Mucosa of stomach (tissue), 1 donor: Measurements from ENCODE around the gene RGS3.

Experiments
- H3K27me3 ChIP-seq: one replicate; pipeline ENCODE4 v1.7.0; 2013; ENCODE audit warnings: mild to moderate bottlenecking, low read length; ENCODE audit not compliant: control insufficient read depth, insufficient read depth
- H3K36me3 ChIP-seq: one replicate; pipeline ENCODE4 v1.7.0; 2013; ENCODE audit warnings: low read length; ENCODE audit not compliant: control insufficient read depth, insufficient read depth
- H3K4me1 ChIP-seq: one replicate; pipeline ENCODE4 v1.7.0; 2013; ENCODE audit warnings: mild to moderate bottlenecking, low read length; ENCODE audit not compliant: control insufficient read depth, insufficient read depth
- H3K4me3 ChIP-seq: one replicate; pipeline ENCODE4 v1.7.0; 2013; ENCODE audit warnings: low read length
- H3K9ac ChIP-seq: one replicate; pipeline ENCODE4 v1.7.0; 2013; ENCODE audit warnings: mild to moderate bottlenecking, low read length, moderate library complexity
- H3K9me3 ChIP-seq: one replicate; pipeline ENCODE4 v1.7.0; 2013; ENCODE audit warnings: mild to moderate bottlenecking, low read length, moderate library complexity; ENCODE audit not compliant: control insufficient read depth
- donor health status: Pancreatic carcinoma.

Gene RGS3

DNA sequence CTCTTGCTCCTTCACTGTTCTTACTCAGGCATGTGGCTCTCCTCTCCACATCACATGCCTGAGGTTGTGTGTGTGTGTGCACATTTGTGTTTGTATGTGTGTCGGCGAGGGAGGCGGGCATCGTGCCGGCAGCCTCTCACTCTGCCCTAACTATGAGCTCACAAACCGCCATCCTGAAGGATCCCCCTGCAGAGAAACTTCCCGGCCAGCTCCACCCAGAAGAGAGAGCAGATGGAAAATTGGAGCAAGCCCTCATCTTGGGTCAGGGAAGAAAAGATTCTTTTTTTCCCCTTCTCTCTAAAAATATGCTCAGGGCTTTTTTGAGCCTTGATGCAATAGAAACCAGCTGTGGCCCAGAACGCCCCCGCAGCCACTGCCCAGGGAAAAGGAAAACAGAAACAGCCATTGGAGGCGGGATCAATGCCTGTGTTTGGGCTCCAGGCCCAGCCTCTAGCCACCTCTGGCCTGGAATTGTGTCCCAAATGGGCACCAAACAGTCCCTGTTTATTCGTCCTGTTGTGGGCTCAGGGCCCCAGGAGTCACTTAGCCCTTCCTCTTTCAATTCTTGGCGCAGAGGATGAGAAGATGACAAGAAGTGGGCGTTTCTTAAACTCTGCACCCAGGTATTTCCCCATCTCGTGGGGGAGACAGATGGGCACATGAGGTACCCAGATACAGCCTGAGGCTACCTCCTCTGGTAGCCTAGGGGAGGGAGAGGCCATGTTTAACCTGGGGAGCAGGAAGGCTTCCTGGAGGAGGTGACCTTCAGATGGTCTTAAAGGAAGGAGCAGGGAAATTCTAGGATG lies 151.5 kb downstream of the RGS3 start:
- no peak overlapping the region for H3K4me3 ChIP-seq
- peaks cover 27% of the 10 kb centered on the region for H3K4me1 ChIP-seq
- H3K36me3 ChIP-seq: no peaks in the 10 kb centered on the region
- H3K9ac ChIP-seq: peak overlapping the region; percentile 24
- H3K27me3 ChIP-seq: no peaks in the 10 kb centered on the region
- no peaks in the 10 kb centered on the region for H3K9me3 ChIP-seq

DNA sequence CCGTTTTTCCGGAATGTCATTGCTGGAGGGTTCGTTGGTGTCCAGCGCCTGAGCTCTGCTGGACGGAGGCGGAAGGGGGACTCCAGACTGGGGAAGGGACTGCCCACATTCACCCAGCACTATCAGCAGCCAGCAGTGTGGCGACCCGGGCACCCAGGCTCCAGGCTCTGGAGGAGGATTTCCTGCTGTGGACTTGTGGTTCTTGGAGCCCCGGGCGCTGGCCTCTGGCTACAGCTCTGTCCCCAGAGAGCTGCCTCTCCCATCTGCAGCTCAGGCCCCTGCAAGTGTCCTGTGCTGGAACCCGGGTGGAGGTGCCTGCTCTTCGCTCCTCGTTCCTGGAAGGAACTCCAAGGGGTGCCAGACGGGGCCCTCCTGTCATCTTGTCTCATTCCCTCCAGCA lies 152.6 kb downstream of the RGS3 start:
- Histone ChIP-seq H3K9ac (no peak overlapping the region), H3K4me3 (no peak overlapping the region), H3K9me3 (no peaks in the 10 kb centered on the region), H3K4me1 (peaks cover 36% of the 10 kb centered on the region), H3K36me3 (no peaks in the 10 kb centered on the region), H3K27me3 (no peaks in the 10 kb centered on the region)

DNA sequence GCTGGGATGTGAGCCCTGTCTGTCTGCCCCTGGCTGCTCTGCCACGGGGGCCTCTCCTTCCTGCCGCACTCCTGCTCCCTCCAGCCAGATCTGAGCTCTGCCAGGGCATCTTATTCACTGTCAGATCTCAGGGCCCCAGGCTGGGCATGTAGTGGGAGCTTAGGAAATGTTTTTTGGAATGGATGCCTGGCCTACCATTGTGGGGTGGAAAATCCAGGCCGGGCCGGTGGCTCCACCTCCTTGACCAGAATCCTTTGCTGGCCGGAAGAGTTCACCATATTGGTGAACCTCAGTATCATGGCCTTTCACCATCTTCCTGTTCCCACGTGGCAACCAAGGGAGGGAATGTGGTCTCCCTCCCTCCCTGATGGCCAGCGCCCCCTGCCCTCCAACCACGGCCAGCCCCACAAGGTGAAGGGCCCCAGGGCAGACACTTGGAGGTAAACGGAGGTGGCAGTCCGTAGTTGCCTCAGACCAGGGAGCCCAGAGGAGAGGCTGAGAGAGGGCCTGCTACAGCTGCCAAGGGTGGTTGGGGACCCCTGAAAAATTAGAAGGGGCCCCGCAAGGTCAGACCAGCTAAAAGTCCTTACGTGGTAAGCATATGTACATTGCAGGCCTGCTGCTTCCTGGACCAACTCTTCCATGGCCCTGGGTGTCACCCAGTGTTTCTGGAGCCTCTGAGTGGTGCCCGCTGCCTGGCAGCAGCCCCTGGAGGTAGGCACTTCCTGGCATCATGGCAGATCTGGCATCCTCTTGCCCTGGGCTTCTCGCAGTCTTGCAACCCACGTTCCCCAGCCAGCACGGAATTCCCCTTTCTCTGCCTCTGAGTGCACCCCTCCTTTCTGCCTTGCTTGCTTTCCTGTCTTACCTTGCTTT lies 153.3 kb downstream of the RGS3 start:
- Histone ChIP-seq H3K27me3 (no peaks in the 10 kb centered on the region), H3K36me3 (no peaks in the 10 kb centered on the region), H3K9me3 (no peaks in the 10 kb centered on the region), H3K4me3 (no peak overlapping the region), H3K4me1 (peaks cover 38% of the 10 kb centered on the region), H3K9ac (no peak overlapping the region)

- no peak overlapping the region for H3K9ac ChIP-seq
- peaks cover 42% of the 10 kb centered on the region for H3K4me1 ChIP-seq
Measured at GRCh38 chr9:113617550-113617949, 154.0 kb downstream of the RGS3 start.

GRCh38 chr9:113618836-113619490 lies 155.4 kb downstream of the RGS3 start:
- Histone ChIP-seq H3K36me3 (no peaks in the 10 kb centered on the region), H3K27me3 (no peaks in the 10 kb centered on the region), H3K9ac (no peak overlapping the region), H3K4me1 (peaks cover 48% of the 10 kb centered on the region), H3K9me3 (no peaks in the 10 kb centered on the region), H3K4me3 (no peak overlapping the region)

More at GRCh38 chr9:113617550-113617949, 154.0 kb downstream of the RGS3 start:
- H3K27me3 ChIP-seq: no peaks in the 10 kb centered on the region
- H3K36me3 ChIP-seq: no peaks in the 10 kb centered on the region
- H3K4me3 ChIP-seq: no peak overlapping the region
- no peaks in the 10 kb centered on the region for H3K9me3 ChIP-seq

DNA sequence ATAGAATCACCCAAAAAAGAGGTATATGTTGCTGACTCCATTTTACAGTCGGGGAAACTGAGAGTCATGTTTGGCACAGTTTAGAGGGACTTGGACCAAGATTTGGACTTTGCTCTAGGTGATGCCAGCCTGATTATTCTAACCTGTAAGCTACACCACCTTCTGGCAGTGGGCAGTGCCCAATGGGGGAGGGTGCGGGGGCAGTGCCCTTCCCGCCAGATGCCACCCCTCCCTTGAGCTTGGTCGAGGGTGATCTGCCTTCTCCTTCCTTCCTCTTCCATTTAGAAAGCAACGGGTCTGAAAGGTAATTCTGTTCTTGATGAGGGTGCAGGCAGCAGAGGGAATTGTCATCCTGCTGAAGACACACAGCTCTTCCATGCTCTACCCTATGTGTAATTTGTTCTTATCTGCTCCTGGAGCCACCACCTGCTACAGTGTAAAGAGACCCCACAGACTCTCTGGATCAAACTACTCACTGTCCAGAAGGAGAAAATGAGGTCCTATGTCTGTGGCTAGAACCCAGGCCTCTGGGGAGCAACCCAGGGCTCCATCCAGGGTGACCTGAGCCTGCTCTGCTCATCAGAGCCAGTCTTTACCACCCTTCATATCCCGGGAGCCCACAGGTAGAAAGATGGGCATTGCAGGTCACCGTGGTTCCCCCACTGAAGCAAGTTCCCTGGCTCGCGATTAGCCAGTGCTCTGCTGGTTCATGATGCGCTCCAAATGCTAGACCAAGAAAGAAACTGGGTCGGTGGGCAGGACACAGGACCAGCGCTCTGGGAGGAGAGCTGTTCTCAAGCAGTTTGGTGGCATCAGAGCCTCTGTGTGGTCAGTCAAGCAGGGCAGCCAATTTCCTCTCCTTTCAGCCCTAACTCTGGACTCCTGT lies 156.2 kb downstream of the RGS3 start:
- Histone ChIP-seq H3K4me1 (peaks cover 44% of the 10 kb centered on the region), H3K4me3 (no peak overlapping the region), H3K36me3 (no peaks in the 10 kb centered on the region), H3K27me3 (no peaks in the 10 kb centered on the region), H3K9me3 (no peaks in the 10 kb centered on the region), H3K9ac (peak overlapping the region; percentile 68)

GRCh38 chr9:113620377-113621161 lies 157.0 kb downstream of the RGS3 start:
- Histone ChIP-seq H3K27me3 (no peaks in the 10 kb centered on the region), H3K4me3 (no peak overlapping the region), H3K9me3 (no peaks in the 10 kb centered on the region), H3K36me3 (no peaks in the 10 kb centered on the region), H3K4me1 (peaks cover 36% of the 10 kb centered on the region), H3K9ac (peak overlapping the region; percentile 68)

GRCh38 chr9:113621309-113621791 lies 157.8 kb downstream of the RGS3 start:
- Histone ChIP-seq H3K27me3 (no peaks in the 10 kb centered on the region), H3K36me3 (no peaks in the 10 kb centered on the region), H3K9ac (no peak overlapping the region), H3K4me1 (peaks cover 36% of the 10 kb centered on the region), H3K4me3 (no peak overlapping the region), H3K9me3 (no peaks in the 10 kb centered on the region)

- H3K4me3 ChIP-seq: no peak overlapping the region
- H3K36me3 ChIP-seq: no peaks in the 10 kb centered on the region
- H3K4me1 ChIP-seq: peaks cover 36% of the 10 kb centered on the region
- no peaks in the 10 kb centered on the region for H3K27me3 ChIP-seq
- no peak overlapping the region for H3K9ac ChIP-seq
- no peaks in the 10 kb centered on the region for H3K9me3 ChIP-seq
Measured at GRCh38 chr9:113621980-113622379, 158.5 kb downstream of the RGS3 start.

GRCh38 chr9:113622600-113623400 lies 159.3 kb downstream of the RGS3 start:
- no peaks in the 10 kb centered on the region for H3K36me3 ChIP-seq
- H3K9ac ChIP-seq: no peak overlapping the region
- no peaks in the 10 kb centered on the region for H3K27me3 ChIP-seq
- H3K4me1 ChIP-seq: peaks cover 36% of the 10 kb centered on the region
- no peaks in the 10 kb centered on the region for H3K9me3 ChIP-seq
- H3K4me3 ChIP-seq: no peak overlapping the region
